NCI-H345 (cell line): ENCODE results near the gene PYGB.
"Not testable (repeated sequence)": the region's sequence is repeated elsewhere in the genome, so short reads cannot be mapped to it uniquely, and the experiment has no call there.

Experiments
- DNase-seq: peaks from one replicate; lab custom pipeline; 2025; lab: John Stamatoyannopoulos, UW

Gene PYGB

DNA sequence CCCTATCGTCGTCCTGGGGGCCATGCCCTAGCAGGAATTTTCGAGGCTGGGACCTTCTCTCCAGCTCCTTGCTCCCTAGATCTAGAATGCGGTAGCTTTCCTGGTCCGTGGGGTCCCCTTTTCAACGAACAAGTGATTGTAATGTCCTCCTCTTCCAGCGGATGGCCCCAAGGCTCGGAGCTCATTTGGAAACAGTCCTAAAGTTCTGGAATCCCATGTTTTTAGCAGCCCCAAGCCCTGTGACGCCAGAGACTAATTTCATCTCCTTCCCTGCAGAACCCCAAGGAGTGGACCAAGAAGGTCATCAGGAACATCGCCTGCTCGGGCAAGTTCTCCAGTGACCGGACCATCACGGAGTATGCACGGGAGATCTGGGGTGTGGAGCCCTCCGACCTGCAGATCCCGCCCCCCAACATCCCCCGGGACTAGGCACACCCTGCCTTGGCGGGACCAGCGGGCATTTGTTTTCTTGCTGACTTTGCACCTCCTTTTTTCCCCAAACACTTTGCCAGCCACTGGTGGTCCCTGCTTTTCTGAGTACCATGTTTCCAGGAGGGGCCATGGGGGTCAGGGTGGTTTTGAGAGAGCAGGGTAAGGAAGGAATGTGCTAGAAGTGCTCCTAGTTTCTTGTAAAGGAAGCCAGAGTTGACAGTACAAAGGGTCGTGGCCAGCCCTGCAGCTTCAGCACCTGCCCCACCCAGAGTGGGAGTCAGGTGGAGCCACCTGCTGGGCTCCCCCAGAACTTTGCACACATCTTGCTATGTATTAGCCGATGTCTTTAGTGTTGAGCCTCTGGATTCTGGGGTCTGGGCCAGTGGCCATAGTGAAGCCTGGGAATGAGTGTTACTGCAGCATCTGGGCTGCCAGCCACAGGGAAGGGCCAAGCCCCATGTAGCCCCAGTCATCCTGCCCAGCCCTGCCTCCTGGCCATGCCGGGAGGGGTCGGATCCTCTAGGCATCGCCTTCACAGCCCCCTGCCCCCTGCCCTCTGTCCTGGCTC lies 48.5 kb downstream of the PYGB start:
- DNase-seq, result peak; percentile 19

DNA sequence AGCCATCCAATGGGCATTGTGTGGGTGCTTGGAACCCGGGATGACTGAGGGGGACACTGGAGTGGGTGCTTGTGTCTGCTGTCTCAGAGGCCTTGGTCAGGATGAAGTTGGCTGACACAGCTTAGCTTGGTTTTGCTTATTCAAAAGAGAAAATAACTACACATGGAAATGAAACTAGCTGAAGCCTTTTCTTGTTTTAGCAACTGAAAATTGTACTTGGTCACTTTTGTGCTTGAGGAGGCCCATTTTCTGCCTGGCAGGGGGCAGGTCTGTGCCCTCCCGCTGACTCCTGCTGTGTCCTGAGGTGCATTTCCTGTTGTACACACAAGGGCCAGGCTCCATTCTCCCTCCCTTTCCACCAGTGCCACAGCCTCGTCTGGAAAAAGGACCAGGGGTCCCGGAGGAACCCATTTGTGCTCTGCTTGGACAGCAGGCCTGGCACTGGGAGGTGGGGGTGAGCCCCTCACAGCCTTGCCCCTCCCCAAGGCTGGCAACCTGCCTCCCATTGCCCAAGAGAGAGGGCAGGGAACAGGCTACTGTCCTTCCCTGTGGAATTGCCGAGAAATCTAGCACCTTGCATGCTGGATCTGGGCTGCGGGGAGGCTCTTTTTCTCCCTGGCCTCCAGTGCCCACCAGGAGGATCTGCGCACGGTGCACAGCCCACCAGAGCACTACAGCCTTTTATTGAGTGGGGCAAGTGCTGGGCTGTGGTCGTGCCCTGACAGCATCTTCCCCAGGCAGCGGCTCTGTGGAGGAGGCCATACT lies 49.4 kb downstream of the PYGB start:
- no peak for DNase-seq

DNA sequence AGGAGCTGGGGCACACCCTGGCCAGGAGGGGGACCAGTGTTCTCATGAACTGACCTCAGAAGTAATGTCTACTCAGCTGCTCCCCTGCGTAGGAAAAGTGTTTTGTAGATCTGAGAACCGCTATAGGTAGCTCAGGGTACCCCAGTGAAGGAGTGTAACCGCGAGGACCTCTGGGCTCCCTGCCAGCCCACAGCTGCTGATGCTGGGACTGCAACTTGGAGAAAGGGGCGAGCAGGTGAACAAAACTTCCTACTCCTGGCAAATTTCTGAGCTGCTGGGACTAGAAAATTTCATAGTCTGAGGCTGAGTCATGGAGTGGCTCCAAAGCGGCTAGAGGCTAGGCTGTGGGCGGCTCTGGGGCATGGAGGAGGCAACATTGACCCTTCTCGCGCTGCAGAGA lies 51.9 kb downstream of the PYGB start:
- DNase-seq, result no peak

DNA sequence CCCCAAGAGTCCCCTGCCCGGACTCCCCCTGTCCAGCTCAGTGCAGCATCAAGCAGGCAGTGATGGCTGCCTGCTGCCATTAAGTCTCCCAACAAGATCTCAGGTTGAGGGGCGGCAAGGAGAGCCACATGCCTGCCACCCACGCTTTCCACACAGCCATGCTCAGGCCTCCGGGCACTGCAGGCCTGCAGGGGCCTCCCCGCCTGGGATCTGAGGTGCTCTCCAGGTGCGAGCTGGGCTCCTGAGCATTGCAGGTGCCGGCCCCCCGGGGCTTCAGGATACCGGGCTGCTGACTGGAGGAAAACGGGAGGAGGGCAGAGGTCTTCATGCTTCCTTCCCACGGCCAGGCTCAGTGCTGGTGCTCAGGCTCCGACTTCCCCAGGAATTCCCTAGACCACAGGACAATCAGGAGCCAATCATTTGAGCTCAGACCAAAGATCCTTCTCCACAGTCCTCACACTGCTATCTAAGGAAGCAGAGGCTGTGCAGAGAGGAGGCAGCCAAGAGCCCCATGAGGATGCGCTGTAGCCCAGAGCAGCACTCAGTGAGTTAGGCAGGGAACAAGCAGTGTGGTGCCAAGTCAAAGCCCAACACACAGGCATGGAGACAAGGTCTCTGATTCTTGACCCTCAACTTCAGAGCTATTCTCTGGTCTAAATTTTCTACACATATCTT lies 52.7 kb downstream of the PYGB start:
- no peak for DNase-seq

DNA sequence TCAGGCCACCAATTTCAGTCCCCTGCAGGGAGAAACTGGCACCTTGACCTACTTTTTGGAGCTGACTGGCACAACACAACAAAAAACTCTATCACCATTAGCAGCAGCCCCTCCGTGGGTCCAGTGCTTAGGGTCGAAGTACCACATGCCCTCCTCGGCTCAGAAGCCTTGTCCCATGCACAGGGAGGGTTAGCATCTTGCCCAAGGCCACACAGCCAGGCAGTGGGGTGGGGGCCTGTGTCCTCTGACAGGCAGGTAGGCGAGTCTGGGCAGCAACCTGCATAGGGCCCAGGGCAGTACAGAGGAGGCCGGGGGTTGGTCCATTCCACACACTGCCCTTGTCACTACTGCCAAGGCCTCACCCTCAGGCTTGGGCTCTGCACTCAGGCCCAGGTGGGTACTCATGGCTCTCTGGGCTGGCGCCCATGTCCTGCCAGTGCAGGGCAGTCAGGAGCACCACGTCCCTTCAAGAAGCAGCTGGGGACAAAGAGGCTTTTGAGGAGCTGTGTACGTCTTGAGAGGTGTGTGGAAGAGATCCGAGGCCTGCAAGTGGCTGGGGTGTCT lies 53.6 kb downstream of the PYGB start:
- no peak for DNase-seq

DNA sequence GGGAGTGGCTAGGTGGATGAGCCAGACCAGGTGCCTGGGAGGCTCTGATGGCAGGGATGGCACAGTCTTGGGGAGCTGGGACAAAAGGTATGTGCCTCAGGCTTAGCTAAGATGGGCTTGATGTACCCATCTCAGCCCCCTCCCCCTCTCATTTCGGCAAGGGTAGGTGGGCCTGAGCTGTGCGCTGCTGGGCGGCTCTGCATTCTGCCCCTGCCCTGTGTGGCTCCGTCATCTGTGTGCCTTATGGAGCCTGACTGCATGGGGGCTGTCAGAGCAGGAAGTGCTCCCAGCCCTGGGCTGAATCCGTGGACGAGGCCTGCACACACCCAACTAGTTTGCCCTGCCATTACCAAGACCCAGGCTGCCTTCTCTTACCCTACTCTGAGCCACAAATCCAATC lies 54.7 kb downstream of the PYGB start:
- no peak for DNase-seq

DNA sequence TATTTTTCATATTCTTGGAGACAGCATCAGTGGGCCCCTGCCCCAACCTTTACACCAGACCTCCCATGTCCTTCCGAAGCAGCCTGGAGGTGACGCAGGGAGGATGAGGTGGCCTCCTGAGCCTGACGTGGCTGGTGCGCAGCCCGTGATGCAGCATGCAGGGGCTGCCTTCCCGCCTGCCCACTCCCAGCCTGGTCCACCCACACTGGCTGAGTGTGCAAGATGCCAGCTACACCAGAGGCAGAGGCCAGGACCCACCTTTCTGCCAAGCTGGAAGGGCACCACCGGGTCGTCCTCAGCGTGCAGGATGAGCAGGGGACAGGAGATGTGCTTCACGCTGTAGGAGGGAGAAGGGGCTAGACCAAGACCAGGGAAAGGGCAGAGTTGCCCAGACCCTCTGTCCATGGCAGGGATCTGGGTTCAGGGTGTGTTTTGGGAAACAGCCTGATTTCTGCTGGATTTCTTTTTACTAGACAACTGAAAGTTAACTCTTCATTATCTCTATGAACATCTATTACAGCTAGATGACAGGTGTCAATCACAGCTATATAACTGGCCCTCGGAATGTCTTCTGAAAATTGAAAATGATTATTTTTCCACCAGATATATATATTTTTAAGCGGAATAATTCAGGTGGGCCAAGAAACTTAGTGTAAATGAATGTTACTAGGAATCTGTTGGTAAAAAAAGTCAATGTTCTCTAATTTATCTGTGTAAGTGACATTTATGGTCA lies 55.6 kb downstream of the PYGB start:
- DNase-seq, result no peak

DNA sequence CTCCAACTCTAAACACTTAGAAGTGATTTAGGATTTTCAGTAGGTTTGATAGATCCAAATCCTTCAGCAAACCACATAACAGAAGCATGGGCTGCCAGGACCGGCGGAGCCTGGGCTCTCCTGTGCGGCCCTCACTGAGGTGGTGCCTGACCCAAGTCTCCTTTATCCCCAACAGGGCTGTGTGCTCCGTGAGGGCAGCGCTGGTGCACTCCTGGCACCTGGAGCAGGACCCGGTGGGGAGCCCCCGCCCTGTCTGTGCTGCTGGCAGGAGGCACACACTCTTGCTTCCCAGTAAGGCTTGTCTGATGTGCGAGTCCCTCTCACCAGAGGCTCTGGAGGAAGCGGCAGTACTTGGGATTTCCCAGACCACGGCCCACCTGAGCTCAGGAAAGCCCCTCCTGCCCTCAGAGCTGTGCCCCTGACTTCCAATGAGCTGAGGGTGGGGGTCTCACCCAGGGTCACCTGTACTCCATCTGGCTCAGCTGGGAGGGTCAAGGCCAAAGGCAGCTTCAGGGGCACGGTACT lies 56.2 kb downstream of the PYGB start:
- no peak for DNase-seq

DNA sequence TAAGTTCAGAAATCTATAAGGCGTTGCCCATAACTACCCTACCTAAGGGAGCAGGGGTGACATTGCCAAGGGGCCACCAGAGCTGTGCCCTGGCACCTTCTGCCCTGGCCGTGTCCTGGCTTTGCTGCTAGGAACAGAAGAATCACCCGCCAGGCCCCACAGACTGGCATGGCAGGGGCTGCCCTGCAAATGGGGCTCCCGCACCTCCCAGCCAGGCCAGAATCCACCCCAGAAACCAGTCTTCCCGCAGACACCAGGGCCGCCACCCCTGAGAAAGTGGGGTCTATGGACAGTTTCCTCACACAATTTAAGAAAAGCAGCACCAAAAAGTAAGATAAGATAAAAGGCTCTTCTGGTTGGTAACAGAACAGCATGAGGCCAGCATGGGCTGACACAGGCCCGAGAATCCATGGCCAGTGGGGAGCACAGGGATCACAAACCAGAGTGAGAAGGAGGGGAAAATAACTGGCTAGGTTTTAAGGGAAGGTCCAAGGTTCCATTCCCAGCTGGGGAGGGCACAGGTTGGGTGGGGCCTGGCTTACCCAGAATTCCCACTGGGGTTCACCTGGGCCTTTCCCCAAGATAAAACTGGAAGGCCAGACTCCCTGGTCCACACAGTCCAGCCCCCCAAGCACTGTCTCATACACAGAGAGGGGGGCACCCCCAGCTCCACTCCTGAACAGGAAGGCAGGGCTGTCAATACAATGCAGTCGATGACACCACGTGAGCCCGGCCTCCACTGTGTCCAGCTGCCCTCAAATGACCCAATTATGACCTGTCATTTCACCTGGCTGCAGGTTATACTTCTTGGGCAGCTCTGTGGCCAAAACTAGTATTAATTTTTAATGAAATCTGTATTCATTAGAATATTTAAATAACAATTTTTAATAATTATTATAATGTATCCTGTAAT lies 59.4 kb downstream of the PYGB start:
- no peak for DNase-seq

DNA sequence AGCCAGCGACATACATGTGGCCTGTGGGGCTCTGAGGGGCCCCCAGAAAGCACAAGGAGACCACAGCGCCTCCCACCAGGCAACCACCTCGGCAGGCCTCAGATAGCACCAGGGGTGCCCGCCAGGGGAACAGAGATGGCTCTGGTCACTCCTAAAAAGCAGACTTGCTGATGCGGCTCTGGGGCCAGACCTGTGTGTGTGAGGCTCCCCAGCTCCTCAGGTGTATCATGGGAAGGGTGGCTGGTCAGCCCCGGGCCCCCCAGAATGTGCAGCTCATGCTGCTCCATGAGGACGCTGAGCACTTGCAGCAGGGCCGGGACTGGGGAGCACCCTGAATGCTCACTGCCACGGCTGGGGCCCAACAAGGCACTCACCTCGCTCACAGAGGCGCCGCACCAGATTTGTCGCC lies 60.2 kb downstream of the PYGB start:
- no peak for DNase-seq

DNA sequence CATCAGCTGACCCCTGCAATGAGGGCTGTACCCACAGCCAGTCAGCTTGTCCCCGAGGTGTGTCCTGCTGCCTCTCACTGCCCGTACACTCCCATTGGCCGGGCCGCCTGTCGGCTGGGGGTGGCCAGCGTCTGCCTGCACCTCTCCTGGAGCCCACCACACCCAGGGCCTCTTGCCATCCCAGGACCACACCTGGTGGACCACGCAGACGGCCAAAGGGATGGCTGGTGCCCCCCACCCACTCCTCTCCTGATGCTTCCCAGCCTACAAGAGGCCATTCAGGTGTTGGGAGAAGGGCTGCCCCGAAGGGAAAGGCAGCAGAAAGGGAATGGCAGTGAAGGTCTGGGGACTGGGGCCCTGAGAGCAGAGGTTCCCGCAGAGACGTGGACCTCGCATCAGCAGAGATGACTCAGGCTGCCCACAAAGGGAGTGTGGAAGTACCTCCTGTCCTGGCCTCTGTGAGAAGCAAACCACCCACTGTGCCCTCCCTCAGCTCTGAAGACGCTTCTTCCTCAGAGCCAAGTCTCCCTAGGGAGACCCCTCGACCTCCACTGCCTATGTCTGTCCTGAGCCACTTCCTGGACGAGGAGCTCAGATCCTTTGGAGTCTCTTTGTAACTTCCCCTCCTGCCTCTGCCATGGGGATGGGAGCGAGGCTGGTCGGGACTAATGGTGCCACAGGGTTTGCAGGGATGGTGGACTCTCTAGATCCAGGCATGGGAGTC lies 60.9 kb downstream of the PYGB start:
- no peak for DNase-seq

DNA sequence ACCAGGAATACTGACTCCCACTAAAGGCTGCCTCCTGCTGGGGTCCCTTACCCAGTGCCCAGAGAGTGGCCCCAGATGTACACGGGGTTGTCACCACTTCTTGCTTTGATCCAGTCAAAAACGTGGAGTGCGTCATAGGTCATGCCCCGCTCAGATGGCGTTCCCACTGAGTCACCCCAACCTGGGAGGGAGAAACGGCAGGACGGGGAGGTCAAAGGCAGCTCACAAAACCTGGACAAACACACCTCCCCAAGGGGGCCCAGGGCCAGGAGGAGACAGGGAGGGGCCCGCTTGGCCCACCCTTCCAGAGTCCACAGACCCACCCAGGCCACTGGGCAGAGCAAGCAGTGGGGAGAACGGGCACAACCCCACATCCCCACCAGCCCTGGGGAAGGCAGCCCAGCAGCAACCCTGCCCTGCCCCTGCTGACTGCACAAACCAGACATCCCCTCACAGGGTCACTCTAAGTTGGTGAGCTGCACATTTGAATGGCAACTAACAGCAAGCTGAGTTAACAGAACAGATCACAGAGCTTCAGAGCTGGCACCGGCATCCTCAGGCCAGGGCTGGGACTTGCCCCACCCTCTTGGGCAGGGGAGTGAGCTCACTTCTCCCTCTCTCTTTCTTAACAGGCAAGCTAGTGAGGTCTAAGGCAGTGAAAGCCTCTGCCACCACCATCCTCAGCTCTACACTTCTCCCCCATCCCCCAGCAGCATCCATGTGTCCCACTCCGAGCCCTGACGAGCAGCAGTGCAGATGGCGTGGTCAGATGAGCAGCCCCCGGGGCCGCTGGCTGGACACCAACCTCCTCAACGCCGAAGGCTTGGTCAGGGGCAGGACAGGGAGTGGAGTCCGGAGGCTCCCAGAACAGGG lies 61.7 kb downstream of the PYGB start:
- DNase-seq, result no peak

DNA sequence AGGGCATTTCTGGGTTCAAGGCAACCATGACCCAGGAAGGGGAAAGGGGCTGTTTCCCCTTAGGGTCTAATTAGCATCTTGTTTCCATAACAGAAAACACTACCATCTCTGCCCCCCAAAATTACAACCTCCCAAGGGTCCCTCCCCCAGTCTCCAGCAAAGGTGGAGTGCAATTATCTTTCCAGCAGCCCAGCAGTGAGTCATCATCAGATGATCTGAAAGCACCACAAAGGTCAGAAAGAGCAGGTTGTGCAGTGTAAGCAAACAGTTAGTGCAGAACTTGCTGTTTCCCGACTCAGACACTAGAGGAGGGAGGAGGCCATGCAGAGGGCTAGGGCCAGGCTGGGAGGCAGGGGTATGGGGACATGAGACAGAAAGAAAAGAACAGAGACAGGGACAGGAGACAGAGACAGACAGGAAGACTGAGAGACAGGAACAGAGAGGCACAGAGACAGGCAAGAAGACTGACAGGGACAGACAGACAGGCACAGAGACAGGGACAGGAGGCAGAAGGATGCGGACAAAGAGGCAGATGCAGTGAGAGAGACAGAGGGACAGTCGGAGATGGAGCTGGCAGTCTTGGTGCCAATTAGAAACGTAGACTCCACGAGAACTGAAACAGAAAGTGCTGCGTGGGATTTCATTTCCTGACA lies 62.5 kb downstream of the PYGB start:
- DNase-seq, result peak; percentile 19

DNA sequence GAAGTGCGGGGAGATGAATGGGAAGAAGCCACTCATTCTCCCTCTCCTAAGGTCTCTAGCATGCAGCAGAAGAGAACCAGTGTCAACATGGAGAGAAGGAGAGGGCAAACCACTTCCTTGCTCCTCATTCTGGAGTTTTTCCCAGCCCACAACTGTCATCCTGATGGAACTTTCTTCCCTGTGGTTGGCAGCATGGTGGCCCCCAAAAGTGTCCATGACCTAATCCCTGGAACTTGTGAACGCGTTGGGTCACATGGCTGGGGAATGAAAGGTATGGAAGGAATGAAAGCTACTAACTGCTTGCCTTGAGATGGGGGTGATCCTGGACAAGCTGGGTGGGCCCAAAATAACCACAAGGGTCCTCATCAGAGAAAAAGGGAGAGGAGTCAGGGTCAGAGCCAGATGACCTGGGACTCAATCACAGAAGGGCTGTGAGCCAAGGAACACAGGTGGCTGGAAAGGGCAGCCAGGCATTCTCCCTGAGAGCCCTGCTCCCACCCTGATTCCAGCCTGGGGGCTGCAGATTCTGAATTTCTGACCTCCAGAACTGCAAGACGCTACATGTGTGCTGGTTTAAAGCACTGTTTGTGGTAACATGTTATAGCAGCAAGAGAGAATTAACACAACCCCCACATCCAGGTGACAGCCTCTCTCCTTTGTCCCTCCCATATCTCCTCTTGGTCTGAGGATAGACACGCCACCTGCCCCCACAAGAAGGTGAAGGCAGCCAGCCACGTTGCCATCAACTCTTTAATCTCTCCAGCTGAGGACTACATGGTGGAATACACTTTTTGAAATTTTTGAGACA lies 63.2 kb downstream of the PYGB start:
- DNase-seq, result no peak

DNA sequence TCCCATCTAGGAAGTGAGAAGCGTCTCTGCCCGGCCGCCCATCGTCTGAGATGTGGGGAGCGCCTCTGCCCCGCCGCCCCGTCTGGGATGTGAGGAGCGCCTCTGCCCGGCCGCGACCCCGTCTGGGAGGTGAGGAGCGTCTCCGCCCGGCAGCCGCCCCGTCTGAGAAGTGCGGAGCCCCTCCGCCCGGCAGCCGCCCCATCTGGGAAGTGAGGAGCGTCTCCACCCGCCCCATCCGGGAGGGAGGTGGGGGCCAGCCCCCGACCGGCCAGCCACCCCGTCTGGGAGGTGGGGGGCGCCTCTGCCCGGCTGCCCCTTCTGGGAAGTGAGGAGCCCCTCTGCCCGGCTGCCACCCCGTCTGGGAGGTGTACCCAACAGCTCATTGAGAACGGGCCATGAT lies 64.8 kb downstream of the PYGB start:
- not testable (repeated sequence) for DNase-seq

DNA sequence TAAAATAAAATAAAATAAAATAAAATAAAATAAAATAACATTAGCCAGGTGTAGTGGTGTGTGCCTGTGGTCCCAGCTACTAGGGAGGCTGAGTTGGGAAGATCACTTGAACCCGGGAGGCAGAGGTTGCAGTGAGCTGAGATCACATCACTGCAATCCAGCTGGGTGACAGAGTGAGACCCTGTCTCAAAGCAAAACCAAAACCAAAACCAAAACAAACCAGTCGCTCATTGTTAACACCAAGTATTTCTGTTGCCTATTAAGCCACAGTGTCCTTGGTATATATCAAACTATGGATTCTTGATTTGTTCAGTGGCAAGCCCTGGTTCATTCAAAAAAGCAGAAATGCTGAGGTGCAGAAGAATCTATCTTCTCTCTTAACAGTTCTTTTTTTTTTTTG lies 65.7 kb downstream of the PYGB start:
- DNase-seq, result no peak
